A673 (cell line): ENCODE measurements around the gene SSBP1. TPM values are rescaled to one million over a fixed set of nuclear protein-coding genes. Genes with fewer than 3 reads are reported as not detected.

Experiments used
- BruUV-seq: library from RNA; stranded (reverse); fragments of 400-500 nt; replicated peaks from 2 replicates; lab custom pipeline; 2021; lab: Mats Ljungman, UMichigan
- CTCF ChIA-PET: fragments of 300-600 bp; sonication (Branson Sonifier 250); formaldehyde crosslinking; loops from one replicate; lab custom pipeline; 2022; ENCODE audit warnings: antibody characterized with exemption; lab: Charles Lee
- POLR2A ChIA-PET: fragments of 300-600 bp; sonication (Branson Sonifier 250); formaldehyde crosslinking; loops from one replicate; lab custom pipeline; 2022; ENCODE audit warnings: antibody characterized with exemption; ENCODE audit not compliant: low non-redundant PET; lab: Charles Lee
- DNase-seq: peaks from one replicate; pipeline ENCODE4 v3.0.0-alpha.2; 2015; ENCODE audit warnings: low spot score
- H3K27ac ChIP-seq: fragments of 200-600 bp; sonication (generic); 2 replicates; pipeline ENCODE4 v1.5.1; 2016; ENCODE audit warnings: mixed run types, low read depth, mild to moderate bottlenecking, mixed read lengths, antibody characterized with exemption, low read length; ENCODE audit not compliant: poor library complexity, severe bottlenecking
- H3K27me3 ChIP-seq: fragments of 200-600 bp; sonication (generic); replicated peaks from 2 replicates; pipeline ENCODE4 v1.6.1; 2017; ENCODE audit warnings: mixed run types, low read depth, mild to moderate bottlenecking, mixed read lengths, antibody characterized with exemption, low read length; ENCODE audit not compliant: insufficient read depth, poor library complexity
- H3K36me3 ChIP-seq: fragments of 200-600 bp; sonication (generic); 2 replicates; pipeline ENCODE4 v1.6.1; 2016; ENCODE audit warnings: mixed run types, mild to moderate bottlenecking, mixed read lengths, antibody characterized with exemption, low read length; ENCODE audit not compliant: insufficient read depth, poor library complexity, severe bottlenecking
- H3K4me1 ChIP-seq: fragments of 200-600 bp; sonication (generic); 2 replicates; pipeline ENCODE4 v1.6.1; 2017; ENCODE audit warnings: mixed run types, mild to moderate bottlenecking, mixed read lengths, antibody characterized with exemption, low read length; ENCODE audit not compliant: insufficient read depth, poor library complexity, severe bottlenecking
- H3K4me3 ChIP-seq: fragments of 200-600 bp; sonication (generic); 2 replicates; pipeline ENCODE4 v1.5.1; 2016; ENCODE audit warnings: low read depth, mixed run types, mild to moderate bottlenecking, mixed read lengths, low read length; ENCODE audit not compliant: poor library complexity, severe bottlenecking
- H3K9me3 ChIP-seq: fragments of 200-600 bp; sonication (generic); 2 replicates; pipeline ENCODE4 v1.6.1; 2016; ENCODE audit warnings: mixed run types, low read depth, mild to moderate bottlenecking, mixed read lengths, antibody characterized with exemption, low read length; ENCODE audit not compliant: poor library complexity, severe bottlenecking
- CTCF ChIP-seq: fragments of 300-800, 200-600 bp; sonication (generic); conservative IDR thresholded peaks from 2 replicates; pipeline ENCODE4 v1.5.1; 2017; ENCODE audit warnings: low read depth, mild to moderate bottlenecking, antibody characterized with exemption, low read length, moderate library complexity, mixed read lengths
- EZH2 ChIP-seq: fragments of 200-600 bp; sonication (generic); IDR thresholded peaks from 2 replicates; pipeline ENCODE4 v1.6.1; 2017; ENCODE audit warnings: borderline replicate concordance, low read depth, mild to moderate bottlenecking, mixed read lengths, antibody characterized with exemption, low read length; ENCODE audit not compliant: poor library complexity, severe bottlenecking
- intact Hi-C: fragments of 100-400 bp; cut with micrococcal nuclease; formaldehyde crosslinking; loops from one replicate; pipeline ENCODE4 v1.10.0; 2022; ENCODE audit not compliant: unreplicated experiment
- total RNA-seq: library from RNA; stranded (reverse); gene quantifications from 2 replicates; pipeline ENCODE4 v1.2.3, GENCODE V29; 2021

Gene SSBP1
- total RNA-seq, 1 experiment from 2014 or later: 189 TPM

GRCh38 chr7:141708351-141708750 lies 29.8 kb upstream of the SSBP1 start, which contains the start of gene WEE2:
Gene WEE2, plus strand, starts transcription at chr7:141708353. Its CDS starts 406 bp downstream, at chr7:141708759.
- intact Hi-C loops: no loop called here
- no peak within 1 kb of the TSS for H3K4me3 ChIP-seq
- H3K4me1 ChIP-seq: no peaks in the 10 kb centered on the region
- no peak within 1 kb of the TSS for H3K27ac ChIP-seq
- no peak for DNase-seq
- H3K27me3 ChIP-seq: no peaks in the 10 kb centered on the region
- no peaks in the 10 kb centered on the region for H3K9me3 ChIP-seq
- CTCF ChIA-PET: no interaction called here
- no peaks in the 10 kb centered on the region for H3K36me3 ChIP-seq
- POLR2A ChIA-PET: interaction anchor here (0.7 kb wide), 1 partner anchor 9 kb away, joined by 3 read pairs; no protein-coding TSS in a partner anchor
- TF ChIP-seq CTCF: no peak
- TF ChIP-seq EZH2: no peak
- BruUV-seq: no TSS peak

- TF ChIP-seq CTCF (no peak), EZH2 (no peak)
- intact Hi-C loops: no loop called here
- Histone ChIP-seq H3K9me3 (no peaks in the 10 kb centered on the region), H3K36me3 (no peaks in the 10 kb centered on the region), H3K4me3 (no peak overlapping the region), H3K27me3 (no peaks in the 10 kb centered on the region), H3K4me1 (no peaks in the 10 kb centered on the region), H3K27ac (no peak overlapping the region)
- no peak for DNase-seq
- BruUV-seq: no TSS peak
- CTCF ChIA-PET: no interaction called here
- POLR2A ChIA-PET: no interaction called here
These were observed 28.8 kb upstream of the SSBP1 start for GRCh38 chr7:141709318-141709717.

- DNase-seq: no peak
- ChIA-PET POLR2A (no interaction called here), CTCF (no interaction called here)
- no peaks in the 10 kb centered on the region for H3K9me3 ChIP-seq
- intact Hi-C loops: no loop called here
- H3K4me1 ChIP-seq: no peaks in the 10 kb centered on the region
- TF ChIP-seq EZH2 (no peak), CTCF (no peak)
- no peaks in the 10 kb centered on the region for H3K27me3 ChIP-seq
- H3K27ac ChIP-seq: no peak overlapping the region
- no peak overlapping the region for H3K4me3 ChIP-seq
- no TSS peak for BruUV-seq
- H3K36me3 ChIP-seq: no peaks in the 10 kb centered on the region
These were observed 28.4 kb upstream of the SSBP1 start for GRCh38 chr7:141709749-141710148.
